HepG2 (cell line): ENCODE results near the gene COBLL1. TPM values are rescaled to one million over a fixed set of nuclear protein-coding genes. Genes with fewer than 3 reads are reported as not detected.

Source experiments
- ATAC-seq: fragments of 200-7000 bp; cut with Tn5 transposase; 3 replicates; pipeline ENCODE4 v1.9.1; 2020; ENCODE audit warnings: mild to moderate bottlenecking, moderate library complexity
- BruUV-seq: library from RNA; stranded (reverse); fragments of 400-500 nt; replicated peaks from 2 replicates; lab custom pipeline; 2021; lab: Mats Ljungman, UMichigan
- CTCF ChIA-PET: fragments of 300-600 bp; formaldehyde crosslinking; extraction: SDS; loops from one replicate; lab custom pipeline; 2021; ENCODE audit warnings: low total read pairs, inconsistent platforms, low intra/inter-chr PET ratio; lab: Yijun Ruan, JAX
- POLR2A ChIA-PET: fragments of 350-600 bp; sonication (Branson Sonifier 250); formaldehyde crosslinking; loops from one replicate; lab custom pipeline; 2020; ENCODE audit warnings: antibody characterized with exemption, inconsistent platforms; lab: Yijun Ruan, JAX
- DNase-seq: peaks from one replicate; pipeline ENCODE4 v3.0.0-alpha.2; 2015; ENCODE audit warnings: low spot score
- FAIRE-seq: peaks from 3 replicates; lab custom pipeline; 2011; peaks lifted over from hg19 to GRCh38; lab: Jason Lieb, UNC
- H2AFZ ChIP-seq: one replicate; pipeline ENCODE4 v1.6.1; 2011; ENCODE audit warnings: low read length, inconsistent platforms
- H3K27ac ChIP-seq: fragments of 300-600 bp; 3 replicates; pipeline ENCODE4 v1.8.0; 2011; ENCODE audit warnings: mixed run types, mild to moderate bottlenecking, mixed read lengths, low read length, inconsistent platforms; ENCODE audit not compliant: insufficient read depth; ENCODE audit errors: extremely low read length
- H3K27me3 ChIP-seq, 2 experiments: fragments of 200-600 bp in 1 of 2; 2 replicates in 1 of 2; 3 replicates in 1 of 2; pipeline versions ENCODE4 v1.6.0 to v1.8.0; 2011; ENCODE audit warnings: low read length in 2 of 2, mild to moderate bottlenecking in 2 of 2, moderate library complexity in 2 of 2, inconsistent platforms in 1 of 2; ENCODE audit not compliant: insufficient read depth in 2 of 2, control insufficient read depth in 1 of 2
- H3K36me3 ChIP-seq, 2 experiments: fragments of 200-600 bp in 1 of 2; replicated peaks in 1 of 2; 2 replicates in 1 of 2; 3 replicates in 1 of 2; pipeline versions ENCODE4 v1.5.1 to v1.8.0; 2011; ENCODE audit warnings: low read length in 2 of 2, inconsistent platforms in 1 of 2; ENCODE audit not compliant: insufficient read depth in 2 of 2, control insufficient read depth in 1 of 2
- H3K4me1 ChIP-seq: 2 replicates; pipeline ENCODE4 v1.5.1; 2012; ENCODE audit warnings: low read length, inconsistent platforms; ENCODE audit not compliant: insufficient read depth
- H3K4me2 ChIP-seq: 2 replicates; pipeline ENCODE4 v1.6.0; 2011; ENCODE audit warnings: low read depth, low read length, inconsistent platforms
- H3K4me3 ChIP-seq, 3 experiments: fragments of 200-600 bp in 1 of 3; sonication (generic), shearing (Covaris generic) in 1 of 3; replicated peaks in 1 of 3; 2 replicates each; pipeline ENCODE4 v1.5.1; 2011 to 2016; ENCODE audit warnings: low read length in 3 of 3, inconsistent platforms in 2 of 3, low read depth in 2 of 3, mild to moderate bottlenecking in 2 of 3, control low read depth in 1 of 3, mixed read lengths in 1 of 3; ENCODE audit not compliant: insufficient read depth in 1 of 3
- H3K79me2 ChIP-seq: one replicate; pipeline ENCODE4 v1.6.1; 2011; ENCODE audit warnings: low read length, inconsistent platforms; ENCODE audit not compliant: insufficient read depth
- H3K9ac ChIP-seq: 2 replicates; pipeline ENCODE4 v1.6.0; 2011; ENCODE audit warnings: mild to moderate bottlenecking, low read depth, low read length, inconsistent platforms; ENCODE audit not compliant: insufficient read depth
- H3K9me3 ChIP-seq: 2 replicates; pipeline ENCODE4 v1.5.1; 2012; ENCODE audit warnings: mild to moderate bottlenecking, low read length
- H4K20me1 ChIP-seq: 2 replicates; pipeline ENCODE4 v1.6.0; 2011; ENCODE audit warnings: inconsistent platforms, mild to moderate bottlenecking, low read length, moderate library complexity; ENCODE audit not compliant: insufficient read depth
- ERF ChIP-seq: IDR thresholded peaks from 2 replicates; pipeline ENCODE4 v1.6.1; 2018; ENCODE audit warnings: missing biosample characterization, missing genetic modification reagents
- GTF3A ChIP-seq: sonication (generic); formaldehyde crosslinking; conservative IDR thresholded peaks from 2 replicates; pipeline ENCODE4 v1.4.0; 2020; ENCODE audit warnings: mild to moderate bottlenecking, missing genetic modification reagents
- HNRNPH1 ChIP-seq: fragments of 200-400 bp; formaldehyde crosslinking; optimal IDR thresholded peaks from 2 replicates; pipeline ENCODE3; 2017; ENCODE audit warnings: mild to moderate bottlenecking, low read depth, low read length
- IRX3 ChIP-seq: sonication (generic); formaldehyde crosslinking; IDR thresholded peaks from 2 replicates; pipeline ENCODE4 v1.8.1; 2023; ENCODE audit warnings: mild to moderate bottlenecking, low read depth, missing genetic modification reagents, borderline replicate concordance
- SMC3 ChIP-seq: IDR thresholded peaks from 2 replicates; pipeline ENCODE4 v1.6.1; 2011; ENCODE audit warnings: low read length, improper control_type of control experiment
- ZBTB25 ChIP-seq: IDR thresholded peaks from 2 replicates; pipeline ENCODE4 v1.6.1; 2018; ENCODE audit warnings: missing genetic modification reagents
- ZNF432 ChIP-seq: sonication (generic); formaldehyde crosslinking; IDR thresholded peaks from 2 replicates; pipeline ENCODE4 v1.5.0; 2020; ENCODE audit warnings: missing genetic modification reagents, mild to moderate bottlenecking, borderline replicate concordance
- ZNF550 ChIP-seq: sonication (generic); formaldehyde crosslinking; IDR thresholded peaks from 2 replicates; pipeline ENCODE4 v1.4.0; 2020; ENCODE audit warnings: mild to moderate bottlenecking, missing genetic modification reagents, borderline replicate concordance
- ZNF567 ChIP-seq: sonication (generic); formaldehyde crosslinking; IDR thresholded peaks from 2 replicates; pipeline ENCODE4 v1.8.1; 2023; ENCODE audit warnings: mild to moderate bottlenecking, missing genetic modification reagents, borderline replicate concordance
- ZNF770 ChIP-seq: sonication (generic); formaldehyde crosslinking; IDR thresholded peaks from 2 replicates; pipeline ENCODE4 v1.5.0; 2020; ENCODE audit warnings: mild to moderate bottlenecking, missing genetic modification reagents
- ZSCAN12 ChIP-seq: sonication (generic); formaldehyde crosslinking; IDR thresholded peaks from 2 replicates; pipeline ENCODE4 v1.9.0; 2021; ENCODE audit warnings: mild to moderate bottlenecking, missing genetic modification reagents
- WGBS: methylation state at CpG from one replicate; pipeline ENCODE4 v1.1.6; 2017; ENCODE audit warnings: low lambda C conversion rate; 5-methylcytosine and 5-hydroxymethylcytosine counted together
- in situ Hi-C: cut with HindIII; loops from 2 replicates; pipeline ENCODE4 v1.10.0; 2017; ENCODE audit warnings: low pct_unique_long_range_greater_than_20kb; ENCODE audit not compliant: extremely low pct_ligation_motif_present
- intact Hi-C: fragments of 100-400 bp; cut with micrococcal nuclease; formaldehyde crosslinking; loops from one replicate; pipeline ENCODE4 v1.10.0; 2022; ENCODE audit not compliant: unreplicated experiment
- polyA plus RNA-seq, 8 experiments: library from polyadenylated mRNA; depleted of rRNA in 3 of 8; stranded (reverse) in 7 of 8; unstranded in 1 of 8; fragments of >200 nt; fragmentation: Illumina TruSeq in 4 of 8; extraction: Trizol in 4 of 8; gene quantifications; 2 replicates each; pipeline versions ENCODE4 v1.2.1 to v1.2.3, GENCODE V29; 2011 to 2016; ENCODE audit warnings: low read depth in 4 of 8, missing spikeins in 1 of 8, mixed read lengths in 1 of 8; ENCODE audit not compliant: insufficient read depth in 1 of 8
- total RNA-seq, 5 experiments: library from RNA; depleted of rRNA; stranded (reverse); fragments of >200 nt; fragmentation: Illumina TruSeq; extraction: Trizol; gene quantifications; 2 replicates each; pipeline ENCODE4 v1.2.3, GENCODE V29; 2016; ENCODE audit warnings: low read depth in 1 of 5
- TF ChIP-seq, protein P1 (sequence below): sonication (generic); formaldehyde crosslinking; IDR thresholded peaks from 2 replicates; pipeline ENCODE4 v1.4.0; 2020; ENCODE audit warnings: mild to moderate bottlenecking, missing genetic modification reagents, borderline replicate concordance
- TF ChIP-seq, protein P2 (sequence below): sonication (generic); formaldehyde crosslinking; IDR thresholded peaks from 2 replicates; pipeline ENCODE4 v1.5.1; 2020; ENCODE audit warnings: missing genetic modification reagents, mild to moderate bottlenecking, borderline replicate concordance
- TF ChIP-seq, protein P3 (sequence below): sonication (generic); formaldehyde crosslinking; IDR thresholded peaks from 2 replicates; pipeline ENCODE4 v1.4.0; 2020; ENCODE audit warnings: mild to moderate bottlenecking, missing genetic modification reagents, borderline replicate concordance

COBLL1 gene
- total and polyA plus RNA-seq, 2 of the 13 experiments (the other 11 are each of a cell fraction or from before 2014, with no cell fraction given), result 32.6 to 86.8 TPM

DNA sequence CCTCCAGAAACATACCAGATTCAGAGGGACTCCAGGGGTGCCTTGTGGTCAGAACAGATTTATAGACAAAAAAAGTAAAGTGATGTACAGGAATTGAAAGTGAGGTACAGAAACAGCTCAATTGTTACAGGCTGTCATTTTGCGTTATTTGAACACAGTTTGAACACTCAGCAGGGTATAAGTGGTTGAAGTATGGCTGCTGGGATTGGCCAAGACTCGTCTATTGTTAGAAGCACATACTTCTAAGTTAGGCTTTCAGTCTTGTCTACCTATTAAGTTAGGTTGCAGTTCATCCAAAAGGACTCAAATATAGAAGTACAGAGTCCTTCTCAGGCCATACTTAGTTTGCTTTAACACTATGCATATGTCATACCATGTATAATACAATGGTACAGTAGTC lies 199.4 kb downstream of the COBLL1 start:
- no peaks in the 10 kb centered on the region for H3K4me1 ChIP-seq
- no peak overlapping the region for H2AFZ ChIP-seq
- WGBS, result 61% methylated on average over 2 of the region's 2 CpGs
- in situ Hi-C loops, result no loop called here
- ATAC-seq (no peak), FAIRE-seq (no peak), DNase-seq (no peak)
- no peaks in the 10 kb centered on the region for H3K9me3 ChIP-seq
- no peak overlapping the region for H3K27ac ChIP-seq
- ChIA-PET CTCF (no interaction called here), POLR2A (no interaction called here)
- H3K9ac ChIP-seq, result no peak overlapping the region
- no peak overlapping the region for H3K4me2 ChIP-seq
- no peaks in the 10 kb centered on the region for H4K20me1 ChIP-seq
- H3K79me2 ChIP-seq, result no peaks in the 10 kb centered on the region
- intact Hi-C loops, result no loop called here
- no peaks in the 10 kb centered on the region for H3K27me3 ChIP-seq
- no peak overlapping the region for H3K4me3 ChIP-seq
- no TSS peak for BruUV-seq
- no peaks in the 10 kb centered on the region for H3K36me3 ChIP-seq
- TF ChIP-seq, protein P1, sequence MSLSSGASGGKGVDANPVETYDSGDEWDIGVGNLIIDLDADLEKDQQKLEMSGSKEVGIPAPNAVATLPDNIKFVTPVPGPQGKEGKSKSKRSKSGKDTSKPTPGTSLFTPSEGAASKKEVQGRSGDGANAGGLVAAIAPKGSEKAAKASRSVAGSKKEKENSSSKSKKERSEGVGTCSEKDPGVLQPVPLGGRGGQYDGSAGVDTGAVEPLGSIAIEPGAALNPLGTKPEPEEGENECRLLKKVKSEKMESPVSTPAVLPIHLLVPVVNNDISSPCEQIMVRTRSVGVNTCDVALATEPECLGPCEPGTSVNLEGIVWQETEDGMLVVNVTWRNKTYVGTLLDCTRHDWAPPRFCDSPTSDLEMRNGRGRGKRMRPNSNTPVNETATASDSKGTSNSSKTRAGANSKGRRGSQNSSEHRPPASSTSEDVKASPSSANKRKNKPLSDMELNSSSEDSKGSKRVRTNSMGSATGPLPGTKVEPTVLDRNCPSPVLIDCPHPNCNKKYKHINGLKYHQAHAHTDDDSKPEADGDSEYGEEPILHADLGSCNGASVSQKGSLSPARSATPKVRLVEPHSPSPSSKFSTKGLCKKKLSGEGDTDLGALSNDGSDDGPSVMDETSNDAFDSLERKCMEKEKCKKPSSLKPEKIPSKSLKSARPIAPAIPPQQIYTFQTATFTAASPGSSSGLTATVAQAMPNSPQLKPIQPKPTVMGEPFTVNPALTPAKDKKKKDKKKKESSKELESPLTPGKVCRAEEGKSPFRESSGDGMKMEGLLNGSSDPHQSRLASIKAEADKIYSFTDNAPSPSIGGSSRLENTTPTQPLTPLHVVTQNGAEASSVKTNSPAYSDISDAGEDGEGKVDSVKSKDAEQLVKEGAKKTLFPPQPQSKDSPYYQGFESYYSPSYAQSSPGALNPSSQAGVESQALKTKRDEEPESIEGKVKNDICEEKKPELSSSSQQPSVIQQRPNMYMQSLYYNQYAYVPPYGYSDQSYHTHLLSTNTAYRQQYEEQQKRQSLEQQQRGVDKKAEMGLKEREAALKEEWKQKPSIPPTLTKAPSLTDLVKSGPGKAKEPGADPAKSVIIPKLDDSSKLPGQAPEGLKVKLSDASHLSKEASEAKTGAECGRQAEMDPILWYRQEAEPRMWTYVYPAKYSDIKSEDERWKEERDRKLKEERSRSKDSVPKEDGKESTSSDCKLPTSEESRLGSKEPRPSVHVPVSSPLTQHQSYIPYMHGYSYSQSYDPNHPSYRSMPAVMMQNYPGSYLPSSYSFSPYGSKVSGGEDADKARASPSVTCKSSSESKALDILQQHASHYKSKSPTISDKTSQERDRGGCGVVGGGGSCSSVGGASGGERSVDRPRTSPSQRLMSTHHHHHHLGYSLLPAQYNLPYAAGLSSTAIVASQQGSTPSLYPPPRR (CRISPR knock-in tag), result no peak
- TF ChIP-seq ZNF432, result no peak
- TF ChIP-seq, protein P2, sequence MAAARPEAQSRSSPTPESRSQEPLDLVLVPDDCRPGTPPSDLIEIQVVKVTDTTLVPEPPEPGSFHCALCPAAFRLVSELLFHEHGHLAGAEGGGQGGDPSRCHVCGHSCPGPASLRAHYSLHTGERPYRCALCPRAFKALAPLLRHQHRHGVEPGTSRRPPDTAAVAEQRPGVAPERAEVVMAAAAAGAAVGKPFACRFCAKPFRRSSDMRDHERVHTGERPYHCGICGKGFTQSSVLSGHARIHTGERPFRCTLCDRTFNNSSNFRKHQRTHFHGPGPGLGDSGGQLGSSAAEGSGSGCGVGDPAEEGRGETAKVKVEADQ (CRISPR knock-in tag), result no peak
- TF ChIP-seq ZBTB25 (CRISPR knock-in tag), result no peak
- TF ChIP-seq ZNF567 (CRISPR knock-in tag), result no peak
- TF ChIP-seq GTF3A (CRISPR knock-in tag), result no peak
- TF ChIP-seq, protein P3, sequence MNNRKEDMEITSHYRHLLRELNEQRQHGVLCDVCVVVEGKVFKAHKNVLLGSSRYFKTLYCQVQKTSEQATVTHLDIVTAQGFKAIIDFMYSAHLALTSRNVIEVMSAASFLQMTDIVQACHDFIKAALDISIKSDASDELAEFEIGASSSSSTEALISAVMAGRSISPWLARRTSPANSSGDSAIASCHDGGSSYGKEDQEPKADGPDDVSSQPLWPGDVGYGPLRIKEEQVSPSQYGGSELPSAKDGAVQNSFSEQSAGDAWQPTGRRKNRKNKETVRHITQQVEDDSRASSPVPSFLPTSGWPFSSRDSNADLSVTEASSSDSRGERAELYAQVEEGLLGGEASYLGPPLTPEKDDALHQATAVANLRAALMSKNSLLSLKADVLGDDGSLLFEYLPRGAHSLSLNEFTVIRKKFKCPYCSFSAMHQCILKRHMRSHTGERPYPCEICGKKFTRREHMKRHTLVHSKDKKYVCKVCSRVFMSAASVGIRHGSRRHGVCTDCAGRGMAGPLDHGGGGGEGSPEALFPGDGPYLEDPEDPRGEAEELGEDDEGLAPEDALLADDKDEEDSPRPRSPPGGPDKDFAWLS (CRISPR knock-in tag), result no peak
- TF ChIP-seq HNRNPH1, result no peak
- no peak for TF ChIP-seq ZSCAN12
- TF ChIP-seq IRX3 (CRISPR knock-in tag), result no peak
- TF ChIP-seq ZNF550, result no peak
- no peak for TF ChIP-seq SMC3
- no peak for TF ChIP-seq ERF (CRISPR knock-in tag)
- no peak for TF ChIP-seq ZNF770
